Mesendoderm (in vitro differentiated cells): ENCODE results near the gene FRY.
"Not testable (repeated sequence)": the region's sequence is repeated elsewhere in the genome, so short reads cannot be mapped to it uniquely, and the experiment has no call there.

Experiments used
- DNase-seq: peaks from one replicate; pipeline ENCODE4 v3.0.0; 2013
- H2AK5ac ChIP-seq: 2 replicates; pipeline ENCODE4 v1.6.1; 2013; ENCODE audit warnings: low read length, inconsistent platforms
- H2BK120ac ChIP-seq: 2 replicates; pipeline ENCODE4 v1.6.1; 2013; ENCODE audit warnings: low read depth, mild to moderate bottlenecking, low read length, moderate library complexity, mixed read lengths
- H2BK15ac ChIP-seq: replicated peaks from 2 replicates; pipeline ENCODE4 v1.6.1; 2013; ENCODE audit warnings: low read depth, mild to moderate bottlenecking, moderate library complexity
- H2BK5ac ChIP-seq: 2 replicates; pipeline ENCODE4 v1.6.1; 2013; ENCODE audit warnings: low read length, inconsistent platforms
- H3K18ac ChIP-seq: 2 replicates; pipeline ENCODE4 v1.6.1; 2013; ENCODE audit warnings: mild to moderate bottlenecking, low read length, mixed read lengths
- H3K23ac ChIP-seq: one replicate; pipeline ENCODE4 v1.6.1; 2013; ENCODE audit warnings: low read length
- H3K27ac ChIP-seq: 2 replicates; pipeline ENCODE4 v1.5.1; 2013; ENCODE audit warnings: low read depth, mild to moderate bottlenecking, inconsistent platforms, low read length, moderate library complexity
- H3K27me3 ChIP-seq: 2 replicates; pipeline ENCODE4 v1.6.1; 2013; ENCODE audit warnings: low read length, control low read depth, mild to moderate bottlenecking, inconsistent platforms; ENCODE audit not compliant: insufficient read depth, poor library complexity
- H3K36me3 ChIP-seq: 2 replicates; pipeline ENCODE4 v1.6.1; 2013; ENCODE audit warnings: low read length, inconsistent platforms; ENCODE audit not compliant: control insufficient read depth, insufficient read depth
- H3K4ac ChIP-seq: one replicate; pipeline ENCODE4 v1.6.1; 2013; ENCODE audit warnings: low read depth, mild to moderate bottlenecking, low read length, moderate library complexity
- H3K4me1 ChIP-seq: 2 replicates; pipeline ENCODE4 v1.6.1; 2013; ENCODE audit warnings: low read depth, low read length, inconsistent platforms; ENCODE audit not compliant: control insufficient read depth
- H3K4me2 ChIP-seq: 2 replicates; pipeline ENCODE4 v1.6.1; 2013; ENCODE audit warnings: low read length
- H3K4me3 ChIP-seq: 2 replicates; pipeline ENCODE4 v1.5.1; 2013; ENCODE audit warnings: mild to moderate bottlenecking, low read length
- H3K56ac ChIP-seq: one replicate; pipeline ENCODE4 v1.6.1; 2013; ENCODE audit warnings: low read length
- H3K79me1 ChIP-seq: 2 replicates; pipeline ENCODE4 v1.6.1; 2013; ENCODE audit warnings: low read length, inconsistent platforms
- H3K79me2 ChIP-seq: 2 replicates; pipeline ENCODE4 v1.6.1; 2013; ENCODE audit warnings: mild to moderate bottlenecking, low read length; ENCODE audit not compliant: control insufficient read depth, insufficient read depth
- H3K9ac ChIP-seq: 2 replicates; pipeline ENCODE4 v1.6.1; 2013; ENCODE audit warnings: low read length, inconsistent platforms
- H4K5ac ChIP-seq: one replicate; pipeline ENCODE4 v1.6.1; 2013; ENCODE audit warnings: low read length
- H4K8ac ChIP-seq: one replicate; pipeline ENCODE4 v1.6.1; 2013; ENCODE audit warnings: low read depth, mild to moderate bottlenecking, control low read depth, low read length, moderate library complexity
- WGBS: extraction: QIAGEN DNeasy Blood & Tissue Kit; methylation state at CpG from one replicate; pipeline ENCODE4 v1.1.7; 2013; ENCODE audit warnings: low lambda C conversion rate, missing lambda C conversion rate; ENCODE audit not compliant: insufficient coverage; ENCODE audit errors: extremely low coverage; 5-methylcytosine and 5-hydroxymethylcytosine counted together

FRY gene

GRCh38 chr13:31986676-31987470, 44.7 kb upstream of the FRY start:
- no peak overlapping the region for H4K8ac ChIP-seq
- H3K4ac ChIP-seq, result no peak overlapping the region
- H3K23ac ChIP-seq, result no peak overlapping the region
- H3K18ac ChIP-seq, result no peak overlapping the region
- no peak overlapping the region for H2BK5ac ChIP-seq
- no peak overlapping the region for H3K4me3 ChIP-seq
- H3K79me2 ChIP-seq, result no peaks in the 10 kb centered on the region
- no peak overlapping the region for H3K4me2 ChIP-seq
- no peaks in the 10 kb centered on the region for H3K79me1 ChIP-seq
- H3K27ac ChIP-seq, result no peak overlapping the region
- no peaks in the 10 kb centered on the region for H3K27me3 ChIP-seq
- no peak overlapping the region for H2BK120ac ChIP-seq
- H3K4me1 ChIP-seq, result no peaks in the 10 kb centered on the region
- H3K56ac ChIP-seq, result no peak overlapping the region
- no peak overlapping the region for H2BK15ac ChIP-seq
- no peak overlapping the region for H4K5ac ChIP-seq
- H3K36me3 ChIP-seq, result no peaks in the 10 kb centered on the region
- no CpG with 5 or more reads among the region's 5 CpGs for WGBS
- no peak overlapping the region for H2AK5ac ChIP-seq
- no peak for DNase-seq
- H3K9ac ChIP-seq, result no peak overlapping the region

GRCh38 chr13:31987535-31988170, 43.9 kb upstream of the FRY start:
- no peaks in the 10 kb centered on the region for H3K79me1 ChIP-seq
- H3K23ac ChIP-seq, result no peak overlapping the region
- no peak overlapping the region for H3K4me2 ChIP-seq
- no peaks in the 10 kb centered on the region for H3K4me1 ChIP-seq
- no peak overlapping the region for H2AK5ac ChIP-seq
- H3K18ac ChIP-seq, result no peak overlapping the region
- no peaks in the 10 kb centered on the region for H3K27me3 ChIP-seq
- no peak overlapping the region for H2BK120ac ChIP-seq
- H3K9ac ChIP-seq, result no peak overlapping the region
- H4K8ac ChIP-seq, result no peak overlapping the region
- H3K4ac ChIP-seq, result no peak overlapping the region
- no peak overlapping the region for H3K4me3 ChIP-seq
- no peaks in the 10 kb centered on the region for H3K36me3 ChIP-seq
- H2BK15ac ChIP-seq, result no peak overlapping the region
- no peak overlapping the region for H3K56ac ChIP-seq
- DNase-seq, result no peak
- H4K5ac ChIP-seq, result no peak overlapping the region
- no peak overlapping the region for H3K27ac ChIP-seq
- WGBS, result no CpG with 5 or more reads among the region's 2 CpGs
- H3K79me2 ChIP-seq, result no peaks in the 10 kb centered on the region
- H2BK5ac ChIP-seq, result no peak overlapping the region

- not testable (repeated sequence) for H3K36me3 ChIP-seq, H3K79me1 ChIP-seq, H2BK5ac ChIP-seq, H3K27me3 ChIP-seq, H3K4me3 ChIP-seq, H3K23ac ChIP-seq, H2BK15ac ChIP-seq, H3K27ac ChIP-seq, H2AK5ac ChIP-seq, DNase-seq, H3K56ac ChIP-seq, H3K4me2 ChIP-seq, H3K79me2 ChIP-seq, H4K5ac ChIP-seq, H3K4me1 ChIP-seq, H4K8ac ChIP-seq, H3K18ac ChIP-seq, H3K9ac ChIP-seq, H3K4ac ChIP-seq, H2BK120ac ChIP-seq
- WGBS, result no CpG with 5 or more reads among the region's 6 CpGs
Observed at GRCh38 chr13:31994367-31994766, 37.2 kb upstream of the FRY start.

GRCh38 chr13:31996601-31997000, 35.0 kb upstream of the FRY start:
- Histone ChIP-seq H3K4me1 (peaks cover 6% of the 10 kb centered on the region), H3K23ac (no peak overlapping the region), H3K9ac (no peak overlapping the region), H3K79me1 (no peaks in the 10 kb centered on the region), H3K27ac (no peak overlapping the region), H2BK15ac (no peak overlapping the region), H4K5ac (no peak overlapping the region), H3K56ac (no peak overlapping the region), H3K4me2 (no peak overlapping the region), H4K8ac (no peak overlapping the region), H2AK5ac (no peak overlapping the region), H3K4ac (no peak overlapping the region), H2BK120ac (no peak overlapping the region), H3K18ac (no peak overlapping the region), H3K27me3 (no peaks in the 10 kb centered on the region), H3K36me3 (no peaks in the 10 kb centered on the region), H3K79me2 (no peaks in the 10 kb centered on the region), H3K4me3 (no peak overlapping the region), H2BK5ac (no peak overlapping the region)
- WGBS, result no CpG with 5 or more reads among the region's 2 CpGs
- no peak for DNase-seq

- Histone ChIP-seq H3K79me2 (no peaks in the 10 kb centered on the region), H3K27me3 (no peaks in the 10 kb centered on the region), H3K36me3 (no peaks in the 10 kb centered on the region), H3K56ac (peak overlapping the region; percentile 42), H4K8ac (no peak overlapping the region), H3K27ac (no peak overlapping the region), H2BK120ac (no peak overlapping the region), H3K4me1 (peaks cover 6% of the 10 kb centered on the region), H2AK5ac (no peak overlapping the region), H3K18ac (no peak overlapping the region), H3K23ac (no peak overlapping the region), H2BK5ac (peak overlapping the region; percentile 20), H3K79me1 (no peaks in the 10 kb centered on the region), H3K9ac (no peak overlapping the region), H3K4me3 (no peak overlapping the region), H2BK15ac (no peak overlapping the region), H3K4ac (no peak overlapping the region), H3K4me2 (no peak overlapping the region), H4K5ac (no peak overlapping the region)
- DNase-seq, result peak; percentile 40
- WGBS, result no CpG with 5 or more reads among the region's 1 CpG
Observed at GRCh38 chr13:31997641-31998040, 33.9 kb upstream of the FRY start.
